Activated T-helper 2 cell treated with anti-CD3 and anti-CD28 coated beads, Interferon-gamma antibody, Interleukin-2, Interleukin-4, amounts not matched to agents 10 μg/mL and 5 μg/mL and 100 μg/mL, durations not matched to agents 14 hours and 24 hours and 36 hours (primary cell): ENCODE data around the gene NID2. TPM values are rescaled to one million over a fixed set of nuclear protein-coding genes. Genes with fewer than 3 reads are reported as not detected.
A peak's percentile ranks its signal among the peaks of the same experiment; 100 is the strongest.

Experiments used
- DNase-seq: peaks from one replicate; pipeline ENCODE4 v3.0.0; 2021; ENCODE audit warnings: low spot score
- H3K27ac Mint-ChIP-seq: one replicate; pipeline ENCODE4 v1.8.0; 2021; ENCODE audit warnings: mixed read lengths
- H3K27me3 Mint-ChIP-seq: one replicate; pipeline ENCODE4 v1.8.0; 2021; ENCODE audit warnings: low read depth, mixed read lengths
- H3K36me3 Mint-ChIP-seq: one replicate; pipeline ENCODE4 v1.8.0; 2021; ENCODE audit warnings: low read depth, mixed read lengths
- H3K4me1 Mint-ChIP-seq: one replicate; pipeline ENCODE4 v1.8.0; 2021; ENCODE audit warnings: low read depth, mixed read lengths
- H3K4me3 Mint-ChIP-seq: one replicate; pipeline ENCODE4 v1.8.0; 2021; ENCODE audit warnings: low read depth, mild to moderate bottlenecking, moderate library complexity, mixed read lengths
- H3K9me3 Mint-ChIP-seq: one replicate; pipeline ENCODE4 v1.8.0; 2021; ENCODE audit warnings: mixed read lengths
- intact Hi-C: fragments of 100-400 bp; cut with micrococcal nuclease; formaldehyde crosslinking; loops from one replicate; pipeline ENCODE4 v1.15.1; 2023
- total RNA-seq: library from RNA; stranded (reverse); gene quantifications from 2 replicates; pipeline ENCODE4 v1.2.3, GENCODE V29; 2022

The NID2 gene
- total RNA-seq, 1 donor from 2014 or later: 0.37 TPM

GRCh38 chr14:51993285-51993920 is 75.5 kb downstream of the NID2 start:
- no peak overlapping the region for H3K4me3 Mint-ChIP-seq

GRCh38 chr14:51990488-51990887 is 78.4 kb downstream of the NID2 start:
- peaks cover 36% of the 10 kb centered on the region for H3K4me1 Mint-ChIP-seq
- no peak for DNase-seq
- intact Hi-C loops: loop anchor here (5.0 to 10.0 kb wide), 4 partner anchors 137 to 482 kb away; partner anchors contain the start of gene FRMD6
- no peaks in the 10 kb centered on the region for H3K9me3 Mint-ChIP-seq
- peak overlapping the region; percentile 90 for H3K27ac Mint-ChIP-seq
- H3K4me3 Mint-ChIP-seq: peak overlapping the region; percentile 95
- H3K27me3 Mint-ChIP-seq: no peaks in the 10 kb centered on the region
- peaks cover 42% of the 10 kb centered on the region for H3K36me3 Mint-ChIP-seq

More at GRCh38 chr14:51993285-51993920, 75.5 kb downstream of the NID2 start:
- intact Hi-C loops: loop anchor here (5.0 to 10.0 kb wide), 4 partner anchors 134 to 479 kb away; partner anchors contain the start of gene FRMD6
- Mint-ChIP-seq H3K9me3 (no peaks in the 10 kb centered on the region), H3K27ac (no peak overlapping the region), H3K36me3 (peaks cover 60% of the 10 kb centered on the region), H3K27me3 (no peaks in the 10 kb centered on the region), H3K4me1 (peaks cover 43% of the 10 kb centered on the region)
- DNase-seq: no peak

- Mint-ChIP-seq H3K4me3 (peak within 1 kb of the TSS; percentile 95), H3K4me1 (peaks cover 31% of the 10 kb centered on the region), H3K27ac (peak within 1 kb of the TSS; percentile 90), H3K9me3 (no peaks in the 10 kb centered on the region), H3K27me3 (peaks cover 2% of the 10 kb centered on the region), H3K36me3 (peaks cover 33% of the 10 kb centered on the region)
- intact Hi-C loops: loop anchor here (1.0 to 10.0 kb wide), 7 partner anchors 82 to 483 kb away; partner anchors contain the start of gene FRMD6
- peak; percentile 91 for DNase-seq
Measured at GRCh38 chr14:51989293-51990234, 79.3 kb downstream of the NID2 start, which contains the start of gene RTRAF. TSS of gene RTRAF (plus strand) at chr14:51989546. CDS start at chr14:51989640, 94 bp downstream.

GRCh38 chr14:51988221-51988620 is 80.6 kb downstream of the NID2 start:
- Mint-ChIP-seq H3K36me3 (peaks cover 21% of the 10 kb centered on the region), H3K27ac (no peak overlapping the region), H3K4me3 (no peak overlapping the region)

GRCh38 chr14:51981218-51981854 is 87.5 kb downstream of the NID2 start:
- no peaks in the 10 kb centered on the region for H3K9me3 Mint-ChIP-seq
- peaks cover 2% of the 10 kb centered on the region for H3K27me3 Mint-ChIP-seq
- H3K36me3 Mint-ChIP-seq: no peaks in the 10 kb centered on the region
- peaks cover 10% of the 10 kb centered on the region for H3K4me1 Mint-ChIP-seq
- H3K4me3 Mint-ChIP-seq: no peak overlapping the region
- intact Hi-C loops: no loop called here
- DNase-seq: no peak
- H3K27ac Mint-ChIP-seq: no peak overlapping the region

More at GRCh38 chr14:51988221-51988620, 80.6 kb downstream of the NID2 start:
- H3K4me1 Mint-ChIP-seq: peaks cover 23% of the 10 kb centered on the region
- H3K9me3 Mint-ChIP-seq: no peaks in the 10 kb centered on the region
- peaks cover 2% of the 10 kb centered on the region for H3K27me3 Mint-ChIP-seq
- intact Hi-C loops: loop anchor here (5.0 kb wide), 2 partner anchors 81 to 161 kb away; no protein-coding TSS in a partner anchor
- no peak for DNase-seq

GRCh38 chr14:51979088-51979709 is 89.7 kb downstream of the NID2 start:
- H3K9me3 Mint-ChIP-seq: no peaks in the 10 kb centered on the region
- H3K36me3 Mint-ChIP-seq: no peaks in the 10 kb centered on the region
- H3K4me3 Mint-ChIP-seq: no peak overlapping the region
- H3K27ac Mint-ChIP-seq: no peak overlapping the region
- peak; percentile 67 for DNase-seq
- peaks cover 10% of the 10 kb centered on the region for H3K4me1 Mint-ChIP-seq
- intact Hi-C loops: loop anchor here (5.0 kb wide), 2 partner anchors 117 to 202 kb away; partner anchors contain the start of gene GNG2
- no peaks in the 10 kb centered on the region for H3K27me3 Mint-ChIP-seq

GRCh38 chr14:51978681-51979085 is 90.2 kb downstream of the NID2 start:
- Mint-ChIP-seq H3K4me1 (peaks cover 10% of the 10 kb centered on the region), H3K9me3 (no peaks in the 10 kb centered on the region), H3K27me3 (no peaks in the 10 kb centered on the region), H3K36me3 (no peaks in the 10 kb centered on the region), H3K27ac (no peak overlapping the region), H3K4me3 (no peak overlapping the region)
- intact Hi-C loops: loop anchor here (5.0 kb wide), 2 partner anchors 116 to 201 kb away; partner anchors contain the start of gene GNG2
- no peak for DNase-seq

GRCh38 chr14:51977075-51977474 is 91.8 kb downstream of the NID2 start:
- no peak for DNase-seq
- H3K36me3 Mint-ChIP-seq: no peaks in the 10 kb centered on the region
- no peaks in the 10 kb centered on the region for H3K9me3 Mint-ChIP-seq
- H3K4me1 Mint-ChIP-seq: peaks cover 10% of the 10 kb centered on the region
- intact Hi-C loops: loop anchor here (5.0 kb wide), 2 partner anchors 115 to 200 kb away; partner anchors contain the start of gene GNG2
- H3K27me3 Mint-ChIP-seq: no peaks in the 10 kb centered on the region
- H3K4me3 Mint-ChIP-seq: no peak overlapping the region
- H3K27ac Mint-ChIP-seq: no peak overlapping the region

GRCh38 chr14:51972566-51972965 is 96.3 kb downstream of the NID2 start:
- Mint-ChIP-seq H3K4me1 (no peaks in the 10 kb centered on the region), H3K27me3 (no peaks in the 10 kb centered on the region), H3K36me3 (peaks cover 3% of the 10 kb centered on the region), H3K4me3 (no peak overlapping the region), H3K27ac (no peak overlapping the region), H3K9me3 (no peaks in the 10 kb centered on the region)
- DNase-seq: no peak
- intact Hi-C loops: no loop called here

GRCh38 chr14:51969852-51970540 is 98.9 kb downstream of the NID2 start:
- no peaks in the 10 kb centered on the region for H3K27me3 Mint-ChIP-seq
- no peaks in the 10 kb centered on the region for H3K4me1 Mint-ChIP-seq
- no peaks in the 10 kb centered on the region for H3K9me3 Mint-ChIP-seq
- intact Hi-C loops: no loop called here
- no peak overlapping the region for H3K4me3 Mint-ChIP-seq
- H3K27ac Mint-ChIP-seq: no peak overlapping the region
- DNase-seq: no peak
- peaks cover 18% of the 10 kb centered on the region for H3K36me3 Mint-ChIP-seq

GRCh38 chr14:51967521-51967920 is 101.3 kb downstream of the NID2 start:
- H3K36me3 Mint-ChIP-seq: peaks cover 31% of the 10 kb centered on the region
- no peaks in the 10 kb centered on the region for H3K27me3 Mint-ChIP-seq
- no peak overlapping the region for H3K27ac Mint-ChIP-seq
- H3K9me3 Mint-ChIP-seq: no peaks in the 10 kb centered on the region
- intact Hi-C loops: no loop called here
- DNase-seq: no peak
- no peak overlapping the region for H3K4me3 Mint-ChIP-seq
- peaks cover 9% of the 10 kb centered on the region for H3K4me1 Mint-ChIP-seq
